Type B pancreatic cell (in vitro differentiated cells): Measurements from ENCODE around the gene SLC6A3. TPM values are rescaled to one million over a fixed set of nuclear protein-coding genes. Genes with fewer than 3 reads are reported as not detected.

ENCODE experiments used
- DNase-seq: peaks from one replicate; pipeline ENCODE4 v3.0.0; 2021; ENCODE audit warnings: mixed read lengths; ENCODE audit not compliant: unreplicated experiment; ENCODE audit errors: extremely low spot score
- H3K27ac Mint-ChIP-seq: 2 replicates; pipeline ENCODE4 v1.8.0; 2021; ENCODE audit warnings: mild to moderate bottlenecking, mixed read lengths
- H3K27me3 Mint-ChIP-seq: 2 replicates; pipeline ENCODE4 v1.8.0; 2021; ENCODE audit warnings: mixed read lengths
- H3K36me3 Mint-ChIP-seq: 2 replicates; pipeline ENCODE4 v1.8.0; 2021; ENCODE audit warnings: mixed read lengths
- H3K4me1 Mint-ChIP-seq: one replicate; pipeline ENCODE4 v1.8.0; 2021; ENCODE audit warnings: mixed read lengths; ENCODE audit not compliant: unreplicated experiment
- H3K4me3 Mint-ChIP-seq: 2 replicates; pipeline ENCODE4 v1.8.0; 2021; ENCODE audit warnings: mild to moderate bottlenecking, mixed read lengths
- H3K9me3 Mint-ChIP-seq: 2 replicates; pipeline ENCODE4 v1.8.0; 2021; ENCODE audit warnings: mixed read lengths
- total RNA-seq: library from RNA; stranded (reverse); gene quantifications from 2 replicates; pipeline ENCODE4 v1.2.1, GENCODE V29; 2021; ENCODE audit warnings: low replicate concordance
- TF ChIP-seq, protein P1 (sequence below): fragments of 200-600 bp; sonication (generic); conservative IDR thresholded peaks from 2 replicates; pipeline ENCODE4 v1.5.0; 2021; ENCODE audit warnings: antibody characterized with exemption, mild to moderate bottlenecking

Gene SLC6A3
- total RNA-seq, 1 donor from 2014 or later: 0.19 TPM

DNA sequence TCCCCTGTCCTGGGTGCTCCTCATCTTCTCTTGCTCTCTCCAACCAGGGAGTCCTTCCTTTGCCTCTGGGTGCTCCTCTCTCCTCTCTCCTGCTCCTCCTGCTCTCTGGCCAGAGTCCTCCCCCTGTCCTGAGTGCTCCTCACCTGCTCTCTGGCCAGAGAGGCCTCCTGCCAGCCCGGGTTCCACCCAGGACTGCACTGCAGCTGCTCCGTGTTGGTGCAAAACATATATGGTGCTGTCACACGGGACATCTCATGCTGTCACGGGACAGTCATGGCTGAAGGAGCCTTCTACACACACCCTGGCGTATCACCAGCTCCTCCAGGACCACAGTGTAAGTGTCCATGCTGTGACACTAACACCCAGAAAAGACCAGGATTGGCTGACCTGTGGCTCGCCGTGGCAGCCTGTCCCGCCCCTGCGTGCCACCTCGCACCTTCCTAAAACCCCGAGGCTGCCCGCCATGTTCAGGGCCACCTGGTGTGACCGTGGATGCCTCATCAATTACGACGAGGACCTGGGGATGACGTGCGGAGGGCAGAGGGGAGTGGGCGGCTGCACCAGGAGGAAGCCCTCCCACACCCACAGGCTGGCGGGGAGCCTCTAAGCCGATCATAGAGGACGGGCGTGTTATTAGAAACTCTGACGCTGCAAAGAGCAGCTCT, 27.9 kb upstream of the SLC6A3 start:
- peaks cover 4% of the 10 kb centered on the region for H3K4me1 Mint-ChIP-seq
- no peak for DNase-seq
- H3K9me3 Mint-ChIP-seq: no peaks in the 10 kb centered on the region
- H3K27me3 Mint-ChIP-seq: no peaks in the 10 kb centered on the region
- H3K4me3 Mint-ChIP-seq: no peak overlapping the region
- H3K36me3 Mint-ChIP-seq: peaks cover 6% of the 10 kb centered on the region
- TF ChIP-seq, protein P1, sequence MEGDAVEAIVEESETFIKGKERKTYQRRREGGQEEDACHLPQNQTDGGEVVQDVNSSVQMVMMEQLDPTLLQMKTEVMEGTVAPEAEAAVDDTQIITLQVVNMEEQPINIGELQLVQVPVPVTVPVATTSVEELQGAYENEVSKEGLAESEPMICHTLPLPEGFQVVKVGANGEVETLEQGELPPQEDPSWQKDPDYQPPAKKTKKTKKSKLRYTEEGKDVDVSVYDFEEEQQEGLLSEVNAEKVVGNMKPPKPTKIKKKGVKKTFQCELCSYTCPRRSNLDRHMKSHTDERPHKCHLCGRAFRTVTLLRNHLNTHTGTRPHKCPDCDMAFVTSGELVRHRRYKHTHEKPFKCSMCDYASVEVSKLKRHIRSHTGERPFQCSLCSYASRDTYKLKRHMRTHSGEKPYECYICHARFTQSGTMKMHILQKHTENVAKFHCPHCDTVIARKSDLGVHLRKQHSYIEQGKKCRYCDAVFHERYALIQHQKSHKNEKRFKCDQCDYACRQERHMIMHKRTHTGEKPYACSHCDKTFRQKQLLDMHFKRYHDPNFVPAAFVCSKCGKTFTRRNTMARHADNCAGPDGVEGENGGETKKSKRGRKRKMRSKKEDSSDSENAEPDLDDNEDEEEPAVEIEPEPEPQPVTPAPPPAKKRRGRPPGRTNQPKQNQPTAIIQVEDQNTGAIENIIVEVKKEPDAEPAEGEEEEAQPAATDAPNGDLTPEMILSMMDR: no peak
- H3K27ac Mint-ChIP-seq: no peak overlapping the region

DNA sequence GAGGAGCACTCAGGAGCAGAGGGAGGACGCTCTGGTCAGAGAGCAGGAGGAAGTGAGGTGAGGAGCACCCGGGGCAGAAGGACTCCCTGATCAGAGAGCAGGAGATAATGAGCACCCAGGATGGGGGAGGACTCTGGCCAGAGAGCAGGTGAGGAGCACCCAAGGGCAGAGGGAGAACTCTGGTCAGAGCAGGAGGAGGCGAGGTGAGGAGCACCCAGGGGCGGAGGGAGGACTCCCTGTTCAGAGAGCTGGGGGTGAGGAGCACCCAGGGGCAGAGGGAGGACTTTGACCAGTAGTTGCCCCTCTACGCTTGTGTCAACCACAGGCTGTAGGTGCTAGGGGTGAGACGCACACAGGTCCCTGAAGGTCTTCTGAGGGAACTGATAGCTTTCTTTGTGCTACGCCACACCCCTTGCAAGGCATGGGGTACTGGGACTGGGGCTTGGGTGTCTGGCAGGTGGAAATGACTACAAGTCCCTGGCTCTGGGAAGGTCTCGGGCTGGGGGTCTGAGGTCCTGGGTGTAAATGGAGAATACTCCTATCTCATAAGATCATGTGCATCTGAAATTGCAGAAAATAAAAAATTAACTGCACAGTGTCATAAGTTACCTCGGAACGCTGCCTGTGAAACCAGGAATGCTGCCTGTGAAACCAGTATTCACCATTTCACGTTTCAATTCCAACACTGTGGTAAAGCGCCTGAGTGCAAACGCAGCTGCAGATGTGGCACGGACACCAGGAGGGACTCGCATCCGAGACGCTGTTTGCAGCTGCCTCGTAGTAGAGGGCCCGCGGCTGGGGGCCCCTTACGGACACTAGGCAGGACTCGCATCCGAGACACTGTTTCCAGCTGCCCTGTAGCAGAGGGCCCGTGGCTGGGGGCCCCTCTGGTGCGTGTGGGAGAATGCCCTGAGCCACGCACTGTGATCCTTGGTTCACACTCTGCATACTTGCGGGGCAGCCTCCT, 27.0 kb upstream of the SLC6A3 start:
- no peak overlapping the region for H3K27ac Mint-ChIP-seq
- H3K9me3 Mint-ChIP-seq: no peaks in the 10 kb centered on the region
- peaks cover 5% of the 10 kb centered on the region for H3K4me1 Mint-ChIP-seq
- no peak overlapping the region for H3K4me3 Mint-ChIP-seq
- DNase-seq: no peak
- TF ChIP-seq, protein P1: no peak
- no peaks in the 10 kb centered on the region for H3K27me3 Mint-ChIP-seq
- peaks cover 7% of the 10 kb centered on the region for H3K36me3 Mint-ChIP-seq

DNA sequence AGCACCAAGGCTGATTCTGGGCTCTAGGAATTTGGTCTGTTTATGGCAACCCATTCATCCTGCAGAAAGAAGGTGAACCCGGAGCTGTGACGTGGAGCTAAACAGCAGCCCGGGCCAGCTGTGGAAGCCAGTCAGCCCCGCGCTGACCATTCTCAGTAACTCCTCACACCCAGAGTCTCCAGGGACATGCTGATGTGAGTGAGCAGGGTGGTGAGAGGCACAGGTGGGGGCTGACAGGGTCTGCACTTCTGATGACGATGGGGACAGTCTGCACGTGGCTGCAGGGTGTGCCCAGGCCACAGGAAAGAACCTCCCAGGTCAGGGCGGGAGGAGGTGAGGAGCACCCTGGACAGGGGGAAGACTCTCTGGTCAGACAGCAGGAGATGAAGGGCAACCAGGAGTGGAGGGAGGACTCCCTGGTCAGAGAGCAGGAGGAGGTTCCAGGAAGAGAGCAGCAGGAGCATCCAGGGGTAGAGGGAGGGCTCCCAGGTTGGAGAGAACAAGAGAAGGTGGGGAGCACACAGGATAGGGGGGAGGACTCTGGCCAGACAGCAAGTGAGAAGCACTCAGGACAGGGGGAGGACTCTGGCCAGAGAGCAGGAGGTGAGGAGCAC, 26.1 kb upstream of the SLC6A3 start:
- Mint-ChIP-seq H3K27me3 (no peaks in the 10 kb centered on the region), H3K36me3 (peaks cover 7% of the 10 kb centered on the region), H3K4me1 (peaks cover 5% of the 10 kb centered on the region), H3K9me3 (no peaks in the 10 kb centered on the region), H3K27ac (no peak overlapping the region), H3K4me3 (no peak overlapping the region)
- no peak for DNase-seq
- TF ChIP-seq, protein P1: no peak

DNA sequence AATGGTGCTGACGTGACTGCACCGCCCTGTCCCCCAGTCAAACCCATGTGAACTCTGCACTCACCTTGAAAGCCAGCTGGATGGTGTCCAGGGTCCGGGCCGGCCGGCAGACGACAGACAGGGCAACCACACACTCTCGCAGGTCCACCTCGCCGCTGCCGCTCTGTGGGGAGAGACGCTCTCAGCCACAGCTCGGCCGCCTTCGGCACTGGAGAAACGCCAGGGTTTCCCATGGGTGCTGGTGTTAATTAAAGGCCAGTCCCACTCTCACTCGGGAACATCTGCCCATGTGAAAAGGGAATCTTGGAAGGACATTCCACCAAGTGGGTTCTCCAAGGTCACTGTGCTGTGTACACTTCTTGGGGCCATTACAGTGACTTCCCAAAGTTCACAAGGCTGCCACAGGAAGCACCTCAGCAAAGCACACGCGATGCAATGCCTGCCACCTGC, 25.5 kb upstream of the SLC6A3 start:
- no peaks in the 10 kb centered on the region for H3K27me3 Mint-ChIP-seq
- no peak overlapping the region for H3K4me3 Mint-ChIP-seq
- no peaks in the 10 kb centered on the region for H3K9me3 Mint-ChIP-seq
- DNase-seq: no peak
- peaks cover 10% of the 10 kb centered on the region for H3K36me3 Mint-ChIP-seq
- peaks cover 5% of the 10 kb centered on the region for H3K4me1 Mint-ChIP-seq
- TF ChIP-seq, protein P1: no peak
- no peak overlapping the region for H3K27ac Mint-ChIP-seq

DNA sequence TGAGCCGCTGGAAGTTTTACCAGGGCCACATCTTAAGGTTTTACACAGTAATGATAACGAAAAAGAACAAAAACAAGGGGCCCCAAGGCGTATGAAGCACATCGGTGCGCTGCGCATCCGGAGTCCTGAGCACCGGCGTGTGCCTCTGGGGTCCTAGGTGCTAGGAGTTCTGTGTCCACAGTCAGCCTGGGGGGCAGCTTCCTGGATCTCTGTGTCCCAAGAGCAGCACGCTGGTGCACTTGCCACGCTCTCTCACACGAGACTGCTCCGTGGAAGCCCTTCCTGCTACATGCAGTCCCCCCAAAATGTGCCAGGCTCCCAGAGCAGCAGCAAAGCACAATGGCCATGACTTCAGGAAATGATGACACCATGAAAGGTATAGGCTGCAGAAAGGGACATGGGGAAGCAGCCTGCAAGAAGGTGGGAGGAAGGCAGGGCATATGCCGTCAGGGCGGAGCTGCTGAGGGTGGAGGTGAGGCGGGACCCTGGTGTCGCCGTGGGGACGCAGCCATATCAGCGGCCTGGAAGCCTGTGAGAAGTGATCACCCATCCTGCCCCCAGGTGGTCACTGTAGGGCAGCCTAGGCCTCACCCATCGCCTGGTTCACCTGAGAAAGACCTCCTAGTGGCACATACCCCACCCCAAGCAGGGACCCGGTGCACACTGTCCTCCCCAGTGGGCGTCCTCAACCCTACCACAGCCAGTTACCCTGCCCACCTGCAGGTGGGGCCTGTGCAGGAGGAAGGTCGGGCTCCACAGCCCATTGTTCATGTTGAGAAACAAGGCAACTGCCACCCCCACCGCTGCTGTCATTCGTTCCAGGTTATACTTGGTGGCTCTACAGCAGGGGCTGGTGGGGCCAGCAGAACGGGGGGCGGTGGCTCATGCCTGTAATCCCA, 23.6 kb upstream of the SLC6A3 start:
- Mint-ChIP-seq H3K4me3 (no peak overlapping the region), H3K27me3 (no peaks in the 10 kb centered on the region), H3K4me1 (peaks cover 5% of the 10 kb centered on the region), H3K9me3 (no peaks in the 10 kb centered on the region), H3K27ac (no peak overlapping the region), H3K36me3 (peaks cover 19% of the 10 kb centered on the region)
- TF ChIP-seq, protein P1: peak; percentile 11
- no peak for DNase-seq
